Activated CD8-positive, alpha-beta memory T cell treated with anti-CD3 and anti-CD28 coated beads, Interleukin-2, amount 10 ng/mL, durations not matched to agents 7 days and 5 days (primary cell): ENCODE data around the gene LRRC45. TPM values are rescaled to one million over a fixed set of nuclear protein-coding genes. Genes with fewer than 3 reads are reported as not detected.

Experiments
- ATAC-seq: fragments of 150-1000 bp; cut with Tn5 transposase; one replicate; pipeline ENCODE4 v1.10.0; 2021; ENCODE audit warnings: moderate library complexity
- CTCF ChIA-PET: fragments of 350-600 bp; sonication (Branson Sonifier 250); formaldehyde crosslinking; loops from one replicate; lab custom pipeline; 2021; ENCODE audit warnings: antibody characterized with exemption; lab: Charles Lee
- DNase-seq: peaks from one replicate; pipeline ENCODE4 v3.0.0-alpha.2; 2020
- H3K27ac Mint-ChIP-seq: one replicate; pipeline ENCODE4 v1.8.0; 2021; ENCODE audit warnings: mild to moderate bottlenecking, mixed read lengths
- H3K27me3 Mint-ChIP-seq: one replicate; pipeline ENCODE4 v1.8.0; 2021; ENCODE audit warnings: mixed read lengths
- H3K36me3 Mint-ChIP-seq: one replicate; pipeline ENCODE4 v1.8.0; 2021; ENCODE audit warnings: mild to moderate bottlenecking, mixed read lengths
- H3K4me1 Mint-ChIP-seq: one replicate; pipeline ENCODE4 v1.8.0; 2021; ENCODE audit warnings: mixed read lengths
- H3K4me3 Mint-ChIP-seq: one replicate; pipeline ENCODE4 v1.8.0; 2021; ENCODE audit warnings: mild to moderate bottlenecking, moderate library complexity, mixed read lengths
- H3K9me3 Mint-ChIP-seq: one replicate; pipeline ENCODE4 v1.8.0; 2022; ENCODE audit warnings: low read depth, mixed read lengths
- total RNA-seq, 2 experiments: library from RNA; stranded (reverse); gene quantifications; one replicate each; pipeline ENCODE4 v1.2.3, GENCODE V29; 2021

The LRRC45 gene
- total RNA-seq, 2 experiments from 2014 or later, result 45.4 to 61.6 TPM

GRCh38 chr17:82022310-82022980 lies 660 bp upstream of the LRRC45 start, which contains the start of gene CENPX:
Gene CENPX, minus strand, starts transcription at chr17:82022878. Its CDS starts 17 bp downstream, at chr17:82022861.
- Mint-ChIP-seq H3K27ac (peak within 1 kb of the TSS; percentile 78), H3K4me1 (peaks cover 29% of the 10 kb centered on the region), H3K36me3 (peaks cover 4% of the 10 kb centered on the region), H3K9me3 (no peaks in the 10 kb centered on the region), H3K27me3 (no peaks in the 10 kb centered on the region), H3K4me3 (peak within 1 kb of the TSS; percentile 82)
- CTCF ChIA-PET, result interaction anchor here (0.9 to 9.0 kb wide), 22 partner anchors 8 to 214 kb away, joined by 3 to 181 read pairs (median 7); partner anchors contain the start of genes ARHGDIA, DCXR, GPS1 and MAFG
- ATAC-seq (no peak), DNase-seq (no peak)

GRCh38 chr17:82023447-82024241 lies 539 bp downstream of the LRRC45 start:
- Mint-ChIP-seq H3K9me3 (no peaks in the 10 kb centered on the region), H3K36me3 (peaks cover 1% of the 10 kb centered on the region), H3K27ac (peak overlapping the region; percentile 52), H3K4me1 (peaks cover 32% of the 10 kb centered on the region), H3K4me3 (peak overlapping the region; percentile 82), H3K27me3 (no peaks in the 10 kb centered on the region)
- DNase-seq, result peak; percentile 61
- ATAC-seq, result no peak
- CTCF ChIA-PET, result interaction anchor here (1.0 to 9.0 kb wide), 9 partner anchors 11 to 213 kb away, joined by 4 to 181 read pairs (median 7); partner anchors contain the start of genes ARHGDIA, DCXR, MAFG and NOTUM

GRCh38 chr17:82024859-82025258 lies 1.8 kb downstream of the LRRC45 start:
- ATAC-seq, result no peak
- CTCF ChIA-PET, result interaction anchor here (0.9 to 2.4 kb wide), 3 partner anchors 60 to 130 kb away, joined by 3 to 11 read pairs (median 10); partner anchors contain the start of gene NOTUM
- peaks cover 3% of the 10 kb centered on the region for H3K36me3 Mint-ChIP-seq
- peaks cover 38% of the 10 kb centered on the region for H3K4me1 Mint-ChIP-seq
- H3K27ac Mint-ChIP-seq, result no peak overlapping the region
- no peaks in the 10 kb centered on the region for H3K9me3 Mint-ChIP-seq
- no peak overlapping the region for H3K4me3 Mint-ChIP-seq
- H3K27me3 Mint-ChIP-seq, result no peaks in the 10 kb centered on the region
- no peak for DNase-seq

DNA sequence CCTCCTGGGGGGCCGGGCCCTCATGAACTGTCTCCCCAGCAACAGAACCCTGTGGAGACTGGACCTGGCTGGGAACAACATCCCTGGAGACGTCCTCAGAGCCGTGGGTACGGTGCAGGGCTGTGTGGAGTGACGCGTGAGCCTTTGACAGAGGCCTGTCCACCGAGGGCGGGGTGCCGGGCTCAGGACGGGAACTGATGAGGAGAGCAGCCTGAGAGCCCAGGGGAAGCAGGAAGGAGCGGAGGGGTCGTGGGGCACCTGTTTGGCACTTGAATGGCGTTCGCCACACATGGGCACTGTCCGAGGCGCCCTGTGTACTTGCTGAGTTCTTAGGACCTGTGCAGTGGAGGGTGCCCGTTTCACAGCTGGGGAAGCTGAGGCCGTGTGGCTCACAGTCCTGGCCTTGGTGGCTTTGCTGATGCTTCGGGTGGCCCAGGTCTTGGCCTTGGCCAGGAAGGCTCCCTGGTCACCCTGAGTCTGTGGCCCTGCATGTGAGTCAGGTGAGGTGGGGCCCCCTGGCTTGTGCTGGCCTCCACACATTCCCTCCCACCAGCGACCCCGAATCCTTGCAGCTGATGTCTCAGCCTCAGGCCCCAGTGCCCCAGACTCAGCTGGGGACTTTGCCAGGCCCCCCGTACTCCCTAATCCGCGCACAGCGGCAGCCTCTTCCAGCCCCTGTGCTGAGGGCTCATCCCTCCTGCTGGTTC lies 2.4 kb downstream of the LRRC45 start:
- Mint-ChIP-seq H3K27me3 (no peaks in the 10 kb centered on the region), H3K4me3 (no peak overlapping the region), H3K36me3 (peaks cover 3% of the 10 kb centered on the region), H3K27ac (no peak overlapping the region), H3K4me1 (peaks cover 37% of the 10 kb centered on the region), H3K9me3 (no peaks in the 10 kb centered on the region)
- DNase-seq, result no peak
- CTCF ChIA-PET, result interaction anchor here (0.9 to 2.4 kb wide), 5 partner anchors 11 to 66 kb away, joined by 3 to 10 read pairs (median 4); partner anchors contain the start of genes DCXR, DUS1L and NOTUM
- no peak for ATAC-seq

DNA sequence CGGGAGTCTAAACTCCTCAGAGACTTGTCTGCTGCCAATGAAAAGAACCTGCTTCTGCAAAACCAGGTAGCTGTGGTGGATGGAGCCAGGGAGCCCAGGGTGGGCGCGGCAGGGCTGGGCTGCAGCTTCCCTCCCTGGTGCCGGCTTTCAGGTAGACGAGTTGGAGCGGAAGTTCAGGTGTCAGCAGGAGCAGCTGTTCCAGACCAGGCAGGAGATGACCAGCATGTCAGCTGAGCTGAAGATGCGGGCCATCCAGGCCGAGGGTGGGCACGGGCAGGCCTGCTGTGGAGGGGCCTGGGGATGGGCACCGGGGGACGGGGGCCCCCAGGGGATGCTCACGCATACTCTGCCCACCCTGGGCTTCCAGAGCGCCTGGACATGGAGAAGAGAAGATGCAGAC lies 5.1 kb downstream of the LRRC45 start:
- H3K4me3 Mint-ChIP-seq, result no peak overlapping the region
- peaks cover 32% of the 10 kb centered on the region for H3K4me1 Mint-ChIP-seq
- CTCF ChIA-PET, result interaction anchor here (0.6 to 2.5 kb wide), 6 partner anchors 8 to 344 kb away, joined by 3 to 13 read pairs (median 4); partner anchors contain the start of gene DCXR
- no peaks in the 10 kb centered on the region for H3K9me3 Mint-ChIP-seq
- peaks cover 3% of the 10 kb centered on the region for H3K36me3 Mint-ChIP-seq
- no peak for DNase-seq
- no peak for ATAC-seq
- H3K27ac Mint-ChIP-seq, result no peak overlapping the region
- H3K27me3 Mint-ChIP-seq, result no peaks in the 10 kb centered on the region

GRCh38 chr17:82028966-82029365 lies 5.9 kb downstream of the LRRC45 start:
- Mint-ChIP-seq H3K36me3 (peaks cover 3% of the 10 kb centered on the region), H3K9me3 (no peaks in the 10 kb centered on the region), H3K4me1 (peaks cover 29% of the 10 kb centered on the region), H3K27me3 (no peaks in the 10 kb centered on the region), H3K4me3 (no peak overlapping the region), H3K27ac (no peak overlapping the region)
- no peak for DNase-seq
- CTCF ChIA-PET, result interaction anchor here (0.7 to 4.5 kb wide), 11 partner anchors 8 to 277 kb away, joined by 3 to 56 read pairs (median 11); partner anchors contain the start of genes DCXR and NOTUM
- ATAC-seq, result no peak

GRCh38 chr17:82029391-82029790 lies 6.3 kb downstream of the LRRC45 start:
- DNase-seq (no peak), ATAC-seq (no peak)
- CTCF ChIA-PET, result interaction anchor here (0.7 to 4.5 kb wide), 21 partner anchors 8 to 276 kb away, joined by 3 to 56 read pairs (median 6); partner anchors contain the start of genes DCXR, GPS1, MAFG and NOTUM
- no peaks in the 10 kb centered on the region for H3K27me3 Mint-ChIP-seq
- H3K4me1 Mint-ChIP-seq, result peaks cover 25% of the 10 kb centered on the region
- H3K36me3 Mint-ChIP-seq, result peaks cover 3% of the 10 kb centered on the region
- no peak overlapping the region for H3K27ac Mint-ChIP-seq
- H3K9me3 Mint-ChIP-seq, result no peaks in the 10 kb centered on the region
- no peak overlapping the region for H3K4me3 Mint-ChIP-seq

DNA sequence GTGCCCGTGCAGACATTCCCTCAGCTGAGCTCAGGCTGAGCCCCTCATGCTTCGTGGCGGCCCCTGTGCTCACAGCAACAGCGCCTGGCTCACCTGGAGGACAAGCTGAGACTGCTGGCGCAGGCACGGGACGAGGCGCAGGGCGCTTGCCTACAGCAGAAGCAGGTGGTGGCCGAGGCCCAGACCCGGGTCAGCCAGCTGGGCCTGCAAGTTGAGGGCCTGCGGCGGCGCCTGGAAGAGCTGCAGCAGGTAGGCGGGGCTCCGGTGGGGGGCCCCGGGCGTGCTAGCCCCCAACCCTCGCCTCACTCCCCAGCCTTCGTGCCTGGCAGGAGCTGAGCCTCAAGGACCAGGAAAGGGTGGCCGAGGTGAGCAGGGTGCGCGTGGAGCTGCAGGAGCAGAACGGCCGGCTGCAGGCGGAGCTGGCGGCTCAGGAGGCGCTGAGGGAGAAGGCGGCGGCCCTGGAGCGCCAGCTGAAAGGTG lies 6.9 kb downstream of the LRRC45 start:
- Mint-ChIP-seq H3K27ac (no peak overlapping the region), H3K36me3 (peaks cover 5% of the 10 kb centered on the region), H3K4me3 (no peak overlapping the region), H3K27me3 (no peaks in the 10 kb centered on the region), H3K4me1 (peaks cover 25% of the 10 kb centered on the region), H3K9me3 (no peaks in the 10 kb centered on the region)
- CTCF ChIA-PET, result interaction anchor here (0.5 to 4.5 kb wide), 42 partner anchors 8 to 745 kb away, joined by 3 to 56 read pairs (median 4); partner anchors contain the start of genes DCXR, GPS1, MAFG and NOTUM
- DNase-seq, result no peak
- ATAC-seq, result peak; percentile 2

DNA sequence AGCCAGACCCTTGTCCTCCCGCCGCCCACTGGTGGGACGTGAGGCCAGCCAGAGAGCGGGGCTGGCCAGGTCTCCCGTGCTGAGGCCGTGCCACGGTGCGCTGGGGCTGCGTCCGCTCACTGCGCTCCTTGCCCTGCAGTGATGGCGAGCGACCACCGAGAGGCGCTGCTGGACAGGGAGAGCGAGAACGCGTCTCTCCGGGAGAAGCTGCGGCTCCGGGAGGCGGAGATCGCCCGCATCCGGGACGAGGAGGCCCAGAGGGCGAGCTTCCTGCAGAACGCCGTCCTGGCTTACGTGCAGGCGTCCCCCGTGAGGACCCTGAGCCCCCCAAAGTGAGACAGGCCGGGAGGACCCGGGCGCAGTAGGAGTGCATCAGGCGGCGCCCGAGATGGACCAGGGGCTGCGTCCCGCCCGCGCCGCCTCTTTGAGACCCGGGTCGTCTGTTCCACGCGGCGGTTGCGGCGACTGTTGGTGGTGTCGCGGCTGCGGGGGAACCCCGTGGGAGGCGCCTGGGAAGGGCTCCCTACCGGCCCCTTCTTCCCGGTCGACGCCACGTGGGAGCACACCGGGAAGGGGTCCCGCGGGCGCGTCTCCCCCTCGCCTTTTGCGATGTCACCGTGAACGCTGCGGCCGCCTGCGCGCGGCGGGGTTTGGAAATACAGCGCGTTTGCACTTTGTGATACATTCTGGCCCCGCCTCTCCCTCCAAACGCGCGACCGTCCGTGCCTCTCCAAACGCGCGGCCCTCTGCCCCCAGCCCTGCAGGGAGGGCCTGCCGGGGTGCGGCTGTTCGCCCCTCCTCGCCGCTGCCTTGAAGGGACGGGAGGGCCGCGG lies 7.6 kb downstream of the LRRC45 start:
- ATAC-seq, result peak; percentile 71
- H3K27me3 Mint-ChIP-seq, result no peaks in the 10 kb centered on the region
- peaks cover 10% of the 10 kb centered on the region for H3K36me3 Mint-ChIP-seq
- peak overlapping the region; percentile 59 for H3K27ac Mint-ChIP-seq
- no peaks in the 10 kb centered on the region for H3K9me3 Mint-ChIP-seq
- peak; percentile 88 for DNase-seq
- peaks cover 28% of the 10 kb centered on the region for H3K4me1 Mint-ChIP-seq
- peak overlapping the region; percentile 70 for H3K4me3 Mint-ChIP-seq
- CTCF ChIA-PET, result interaction anchor here (0.5 to 4.5 kb wide), 46 partner anchors 8 to 744 kb away, joined by 3 to 56 read pairs (median 4); partner anchors contain the start of genes DCXR, GPS1, MAFG and NOTUM

DNA sequence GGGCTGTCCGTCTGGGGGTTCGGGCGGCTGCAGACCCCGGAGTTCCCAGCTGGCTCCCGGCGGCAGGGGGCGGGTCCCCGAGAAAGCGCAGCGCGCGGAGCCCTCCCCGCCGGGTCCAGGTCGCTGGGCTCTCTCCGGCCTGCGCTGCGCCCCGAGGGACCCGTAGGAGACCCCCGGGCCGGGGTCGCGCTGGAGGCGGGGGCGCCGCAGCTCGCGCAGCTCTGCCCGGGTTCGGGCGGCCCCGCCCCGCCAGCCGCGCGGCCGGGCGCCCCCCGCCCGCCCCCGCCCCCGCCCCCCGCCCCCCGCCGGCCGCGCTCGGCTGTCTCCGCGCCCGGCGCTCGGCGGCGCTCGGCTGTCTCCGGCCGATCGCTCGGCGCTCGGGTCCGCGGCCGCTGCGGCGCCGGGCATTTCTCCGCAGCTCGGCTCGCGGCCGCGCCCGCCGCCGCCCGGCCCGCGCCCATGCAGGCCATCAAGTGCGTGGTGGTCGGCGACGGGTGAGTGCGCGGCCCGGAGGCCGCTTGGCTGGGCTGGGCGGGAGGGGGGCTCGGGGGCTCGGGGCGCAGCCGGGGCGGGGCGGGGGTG lies 8.3 kb downstream of the LRRC45 start, which contains the start of gene RAC3:
RAC3 (plus strand) TSS at position 376 of the 582 bp plus-strand sequence; CDS start at position 460, 84 bp downstream.
- ATAC-seq, result peak; percentile 34
- CTCF ChIA-PET, result interaction anchor here (0.9 to 4.5 kb wide), 9 partner anchors 10 to 169 kb away, joined by 3 to 56 read pairs (median 8); partner anchors contain the start of genes GPS1, NOTUM and RFNG
- DNase-seq, result no peak
- Mint-ChIP-seq H3K4me3 (peak within 1 kb of the TSS; percentile 70), H3K9me3 (no peaks in the 10 kb centered on the region), H3K27ac (peak within 1 kb of the TSS; percentile 59), H3K4me1 (peaks cover 28% of the 10 kb centered on the region), H3K36me3 (peaks cover 10% of the 10 kb centered on the region), H3K27me3 (no peaks in the 10 kb centered on the region)

DNA sequence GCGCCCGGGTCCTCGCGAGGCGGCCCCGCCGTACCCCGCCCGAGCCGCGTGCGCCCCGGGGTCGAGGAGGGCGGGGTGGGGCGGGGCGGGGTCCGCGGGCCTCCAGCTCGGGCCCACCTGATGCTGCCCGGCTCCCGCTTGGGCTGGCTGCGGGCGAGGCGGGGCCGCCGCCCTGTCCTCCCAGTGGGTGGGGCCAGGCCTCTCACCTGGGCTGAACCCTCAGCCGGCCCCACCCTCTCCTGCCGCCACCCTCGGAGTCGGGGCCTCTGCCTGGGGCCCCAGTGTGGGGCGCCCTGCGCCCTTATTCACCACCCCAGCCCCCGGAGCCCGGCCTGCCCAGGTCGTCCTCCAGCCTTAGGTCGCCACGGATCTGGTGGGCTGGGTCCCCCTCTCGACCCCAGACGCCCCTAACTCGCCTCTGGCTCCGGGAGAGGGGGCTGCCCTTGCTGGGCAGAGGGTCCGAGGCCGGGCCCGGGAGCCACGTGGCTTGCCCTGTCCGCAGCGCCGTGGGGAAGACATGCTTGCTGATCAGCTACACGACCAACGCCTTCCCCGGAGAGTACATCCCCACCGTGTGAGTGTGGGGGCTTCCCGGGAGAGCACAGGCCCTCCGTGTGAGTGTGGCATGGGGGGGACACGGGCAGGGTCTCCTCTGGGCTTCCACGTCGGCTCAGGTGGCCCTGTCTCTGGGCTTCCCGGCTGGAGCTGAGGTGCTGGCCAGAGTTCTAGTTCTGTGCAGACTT lies 9.0 kb downstream of the LRRC45 start:
- CTCF ChIA-PET, result interaction anchor here (1.0 to 4.5 kb wide), 7 partner anchors 11 to 124 kb away, joined by 3 to 56 read pairs (median 4); no protein-coding TSS in a partner anchor
- H3K27ac Mint-ChIP-seq, result no peak overlapping the region
- no peaks in the 10 kb centered on the region for H3K27me3 Mint-ChIP-seq
- H3K9me3 Mint-ChIP-seq, result no peaks in the 10 kb centered on the region
- peaks cover 26% of the 10 kb centered on the region for H3K4me1 Mint-ChIP-seq
- peak overlapping the region; percentile 9 for H3K4me3 Mint-ChIP-seq
- ATAC-seq (peak; percentile 67), DNase-seq (peak; percentile 66)
- H3K36me3 Mint-ChIP-seq, result peaks cover 10% of the 10 kb centered on the region
